HG03039 (cell line): Measurements from ENCODE around the gene CDK11A.
"Not testable (repeated sequence)": the region's sequence is repeated elsewhere in the genome, so short reads cannot be mapped to it uniquely, and the experiment has no call there.

Experiments used
- ATAC-seq: cut with Tn5 transposase; IDR thresholded peaks from one replicate; pipeline ENCODE4 v1.9.1; 2021; ENCODE audit warnings: mild to moderate bottlenecking, moderate library complexity; ENCODE audit not compliant: unreplicated experiment

Gene CDK11A

GRCh38 chr1:1754051-1754815 is 30.1 kb upstream of the CDK11A start:
- ATAC-seq: no peak

- no peak for ATAC-seq
Measured at GRCh38 chr1:1753607-1754005, 29.4 kb upstream of the CDK11A start.

- ATAC-seq: no peak
Measured at GRCh38 chr1:1752636-1753606, 28.8 kb upstream of the CDK11A start.

- no peak for ATAC-seq
Measured at GRCh38 chr1:1752190-1752589, 28.0 kb upstream of the CDK11A start.

GRCh38 chr1:1749941-1750340 is 25.8 kb upstream of the CDK11A start:
- not testable (repeated sequence) for ATAC-seq

- ATAC-seq: no peak
Measured at GRCh38 chr1:1748686-1749321, 24.6 kb upstream of the CDK11A start.

GRCh38 chr1:1746566-1746909 is 22.4 kb upstream of the CDK11A start:
- peak; percentile 83 for ATAC-seq

- peak; percentile 63 for ATAC-seq
Measured at GRCh38 chr1:1745651-1746565, 21.8 kb upstream of the CDK11A start.

GRCh38 chr1:1742529-1742928 is 18.4 kb upstream of the CDK11A start:
- ATAC-seq: not testable (repeated sequence)

- ATAC-seq: not testable (repeated sequence)
Measured at GRCh38 chr1:1741013-1741412, 16.9 kb upstream of the CDK11A start.

GRCh38 chr1:1738799-1739337 is 14.7 kb upstream of the CDK11A start:
- ATAC-seq: not testable (repeated sequence)

GRCh38 chr1:1737675-1738590 is 13.8 kb upstream of the CDK11A start:
- ATAC-seq: not testable (repeated sequence)

- no peak for ATAC-seq
Measured at GRCh38 chr1:1732381-1732780, 8.2 kb upstream of the CDK11A start.

GRCh38 chr1:1730870-1731269 is 6.7 kb upstream of the CDK11A start:
- ATAC-seq: no peak

GRCh38 chr1:1730230-1730629 is 6.1 kb upstream of the CDK11A start:
- not testable (repeated sequence) for ATAC-seq

GRCh38 chr1:1729116-1729816 is 5.1 kb upstream of the CDK11A start:
- ATAC-seq: not testable (repeated sequence)

GRCh38 chr1:1728308-1729005 is 4.3 kb upstream of the CDK11A start:
- ATAC-seq: not testable (repeated sequence)
